ENCODE measurements around the gene SOX9.

SOX9 gene

DNA sequence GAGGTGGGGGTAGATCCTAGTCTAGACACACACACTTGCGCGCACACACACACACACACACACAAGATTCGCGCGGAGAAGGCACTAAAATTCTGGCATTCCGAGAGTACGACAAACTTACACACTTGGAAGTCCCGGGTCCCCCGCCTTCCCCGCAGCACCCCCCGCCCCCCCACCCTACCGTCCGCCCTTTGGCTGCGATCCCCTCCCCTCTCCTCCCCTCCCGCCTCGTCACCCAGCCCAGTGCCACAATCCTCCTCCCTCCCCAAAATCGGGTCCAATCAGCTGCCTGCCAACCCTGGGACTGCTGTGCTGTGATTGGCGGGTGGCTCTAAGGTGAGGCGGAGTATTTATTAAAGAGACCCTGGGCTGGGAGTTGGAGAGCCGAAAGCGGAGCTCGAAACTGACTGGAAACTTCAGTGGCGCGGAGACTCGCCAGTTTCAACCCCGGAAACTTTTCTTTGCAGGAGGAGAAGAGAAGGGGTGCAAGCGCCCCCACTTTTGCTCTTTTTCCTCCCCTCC, at the start of gene SOX9:
TSS of gene SOX9 (plus strand) at position 379 of the 522 bp plus-strand sequence. CDS start 372 bp downstream, outside the sequence.
- peak; percentile 95 for DNase-seq

- no peak for DNase-seq
These were observed 49.5 kb upstream of the SOX9 start for GRCh38 chr17:72071330-72071729.

DNA sequence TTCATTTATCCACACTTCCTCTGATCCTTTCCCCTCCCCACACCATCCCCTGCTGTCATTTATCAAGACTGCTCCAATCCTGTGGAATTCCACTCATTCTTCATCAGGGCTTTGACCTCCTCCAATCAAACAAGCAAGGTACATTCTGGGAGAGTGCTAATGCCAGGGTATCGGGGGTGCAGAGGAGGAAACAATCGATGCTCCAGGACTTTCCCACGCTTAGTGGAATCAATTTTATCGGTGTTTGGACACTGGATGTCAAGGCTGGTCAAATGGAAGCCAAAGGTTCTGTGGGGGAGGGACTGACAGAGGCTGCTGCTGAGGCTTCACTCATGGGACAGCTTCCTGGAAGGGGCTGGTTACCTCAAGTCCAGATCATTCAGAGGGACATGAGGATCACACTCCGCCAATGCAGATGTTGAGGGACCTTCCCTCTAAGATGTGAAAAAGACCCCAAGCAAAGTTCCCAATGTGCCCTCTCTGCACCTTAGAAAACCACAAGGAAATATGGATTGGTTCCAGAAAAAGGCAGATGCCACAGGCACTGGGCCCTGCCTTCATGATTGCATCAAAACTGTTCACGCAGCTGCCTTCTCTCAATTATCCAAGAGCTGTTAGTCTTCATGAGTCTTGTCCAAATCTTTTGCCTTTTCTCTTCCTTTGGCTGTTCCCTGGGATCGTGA, 44.7 kb upstream of the SOX9 start:
- DNase-seq = no peak

DNA sequence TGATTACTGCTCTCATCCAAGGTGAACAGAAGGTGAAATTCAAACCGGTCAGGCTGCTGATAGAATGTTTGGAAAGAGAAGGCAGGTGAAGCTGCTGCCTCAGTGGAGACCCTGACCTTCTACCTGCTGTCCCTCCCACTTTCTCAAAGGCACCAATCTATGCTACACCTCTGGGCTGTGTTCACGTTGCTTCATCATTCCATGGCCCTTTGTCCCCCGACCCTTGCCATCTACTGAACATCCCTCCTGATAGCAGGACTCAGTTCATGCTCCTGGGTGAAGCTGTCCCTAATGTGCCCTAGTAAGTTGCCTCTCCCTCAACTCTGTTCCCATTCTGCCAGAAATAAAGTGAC, 44.2 kb upstream of the SOX9 start:
- DNase-seq = no peak

GRCh38 chr17:72077326-72077960, 43.4 kb upstream of the SOX9 start:
- DNase-seq = no peak

GRCh38 chr17:72079700-72080099, 41.1 kb upstream of the SOX9 start:
- no peak for DNase-seq

- no peak for DNase-seq
These were observed 32.9 kb upstream of the SOX9 start for GRCh38 chr17:72087876-72088275.

DNA sequence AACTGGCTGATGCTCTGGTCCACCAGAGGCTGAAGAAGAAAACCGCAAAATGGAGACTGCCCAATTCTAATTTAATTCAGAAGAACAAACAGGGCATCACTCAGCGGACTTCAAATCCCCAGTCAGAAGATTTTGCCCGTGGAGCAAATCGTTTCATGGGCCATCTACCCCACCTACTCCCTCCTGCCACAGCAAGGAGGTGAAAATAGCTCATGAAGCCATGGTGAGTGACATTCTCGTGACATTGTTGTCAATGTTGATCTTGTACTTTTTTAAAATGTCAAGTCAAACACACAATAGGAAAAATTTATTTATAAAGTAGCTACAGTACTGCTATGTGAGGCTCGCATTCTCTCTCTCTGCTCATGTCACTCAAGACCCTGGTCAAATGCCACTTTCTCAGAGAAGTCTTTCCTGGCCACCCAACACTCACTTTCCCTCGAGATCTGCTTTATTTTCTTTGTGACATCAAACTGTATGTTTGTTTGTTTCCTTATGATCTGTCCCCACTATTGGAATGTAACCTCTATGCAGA, 31.3 kb upstream of the SOX9 start:
- DNase-seq = no peak

DNA sequence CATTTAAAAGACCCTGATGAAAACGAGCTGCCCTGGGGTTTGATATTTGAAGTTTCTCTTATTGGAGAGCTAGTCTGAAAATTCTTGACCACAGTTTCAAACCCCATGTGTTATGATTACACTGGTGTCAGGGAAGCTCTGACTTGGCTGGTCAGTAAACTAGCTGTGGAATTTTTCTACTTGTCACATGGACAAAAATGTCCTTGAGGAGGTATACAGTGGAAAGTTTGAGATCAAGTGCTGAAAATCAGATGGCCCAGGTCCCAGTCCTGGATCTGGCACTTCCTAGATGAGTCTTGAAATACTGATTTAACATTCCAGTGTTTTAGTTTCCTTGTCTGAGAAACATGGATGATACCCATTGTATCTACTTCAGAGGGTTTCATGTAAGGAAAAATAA, 30.7 kb upstream of the SOX9 start:
- DNase-seq = peak; percentile 26

GRCh38 chr17:72092710-72093322, 28.0 kb upstream of the SOX9 start:
- DNase-seq = no peak

DNA sequence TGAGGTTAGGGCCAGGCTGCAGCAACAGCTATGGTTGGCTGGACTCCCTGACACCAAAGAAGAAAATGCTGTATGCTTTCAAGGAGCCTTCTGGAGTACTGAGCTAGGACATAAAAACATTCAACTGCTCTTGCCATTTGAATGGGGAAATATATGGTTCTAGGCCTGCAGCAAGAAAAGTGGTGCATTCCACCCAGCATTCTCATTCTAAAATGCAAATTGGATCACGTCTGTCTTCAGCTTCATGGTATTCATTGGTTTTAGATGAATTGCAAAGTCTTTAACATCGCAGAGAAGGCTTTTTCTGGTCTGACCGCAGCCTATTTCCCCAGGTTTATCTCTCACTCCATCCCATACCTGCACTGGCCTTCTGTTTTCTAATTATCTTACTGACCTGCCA, 27.1 kb upstream of the SOX9 start:
- no peak for DNase-seq

DNA sequence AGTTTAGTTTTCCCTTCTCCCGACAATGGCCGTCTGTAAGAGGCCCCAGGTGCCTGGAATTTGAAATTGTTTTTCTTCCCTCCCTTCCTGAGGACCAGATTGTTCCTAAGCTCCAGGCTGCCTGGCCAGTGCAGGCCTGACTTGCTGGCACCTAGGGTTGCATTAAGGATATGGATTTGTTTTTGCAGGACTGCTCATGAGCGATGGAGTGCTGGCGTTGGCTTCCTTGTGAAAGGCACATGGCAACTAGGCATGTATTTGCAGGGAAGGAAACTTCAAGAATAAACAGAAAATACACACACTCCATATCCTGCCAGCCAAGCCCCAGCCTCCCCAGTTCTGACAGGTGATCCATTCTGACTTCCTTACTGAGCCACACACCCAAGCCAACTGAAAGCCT, 25.5 kb upstream of the SOX9 start:
- no peak for DNase-seq

- DNase-seq = no peak
These were observed 23.7 kb upstream of the SOX9 start for GRCh38 chr17:72097144-72097543.

DNA sequence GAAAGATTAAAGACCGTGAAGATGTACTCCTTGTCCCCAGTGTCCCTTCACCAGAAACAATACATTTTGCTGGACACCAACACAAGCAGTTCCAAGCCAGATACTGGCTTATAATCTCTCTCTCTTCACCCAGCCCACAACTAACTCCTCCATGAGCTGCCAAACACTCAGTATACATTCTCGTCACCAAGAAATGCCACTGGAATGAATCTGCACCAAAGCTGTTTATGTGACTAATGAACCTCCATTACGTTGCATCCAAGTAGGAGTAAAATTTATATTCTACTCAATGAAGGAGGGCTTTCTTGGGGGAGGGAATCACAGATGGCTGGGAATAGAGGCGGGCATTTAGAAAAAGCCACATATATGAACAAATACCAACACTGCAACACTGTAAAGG, 20.9 kb upstream of the SOX9 start:
- no peak for DNase-seq

- DNase-seq = no peak
These were observed 20.4 kb upstream of the SOX9 start for GRCh38 chr17:72100470-72100869.

DNA sequence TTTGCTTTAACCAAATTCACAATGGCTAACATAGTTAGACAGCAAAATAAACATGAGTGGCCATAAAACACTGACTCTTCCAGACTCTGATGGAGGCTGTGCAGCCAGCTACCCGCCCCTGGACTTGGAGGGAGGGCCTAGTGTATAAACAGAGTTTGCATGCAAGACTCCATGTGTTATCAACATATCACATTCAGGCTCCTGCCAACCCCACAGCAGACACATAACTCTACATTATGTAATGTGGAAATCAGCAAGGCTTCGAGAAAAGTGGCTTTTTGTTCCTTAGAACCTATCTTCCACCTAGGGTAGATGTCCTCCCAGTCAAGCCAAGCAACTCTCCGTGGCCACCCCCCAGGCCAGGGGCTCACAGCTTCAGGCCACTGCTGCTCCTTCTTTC, 19.3 kb upstream of the SOX9 start:
- no peak for DNase-seq

GRCh38 chr17:72102366-72102765, 18.5 kb upstream of the SOX9 start:
- DNase-seq = no peak

GRCh38 chr17:72104164-72104862, 16.5 kb upstream of the SOX9 start:
- no peak for DNase-seq

DNA sequence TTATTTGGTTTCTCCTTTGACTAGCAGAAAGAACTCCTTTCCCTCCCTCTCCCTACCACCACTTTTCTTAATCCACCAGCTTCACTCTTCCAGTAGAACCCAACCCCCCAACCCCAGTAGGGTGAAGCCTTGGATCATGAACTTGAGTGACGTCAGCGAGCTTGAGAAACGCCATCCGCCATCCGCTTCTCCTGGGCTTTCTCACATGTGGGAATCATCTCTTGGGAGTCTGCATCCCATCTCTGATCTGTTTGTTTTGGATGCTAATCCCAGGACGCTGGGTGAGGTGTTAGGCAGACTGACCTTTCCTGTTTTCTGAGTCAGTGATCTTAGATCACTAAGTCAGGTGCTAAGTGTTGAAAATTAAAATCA, 16.0 kb upstream of the SOX9 start:
- DNase-seq = no peak

DNA sequence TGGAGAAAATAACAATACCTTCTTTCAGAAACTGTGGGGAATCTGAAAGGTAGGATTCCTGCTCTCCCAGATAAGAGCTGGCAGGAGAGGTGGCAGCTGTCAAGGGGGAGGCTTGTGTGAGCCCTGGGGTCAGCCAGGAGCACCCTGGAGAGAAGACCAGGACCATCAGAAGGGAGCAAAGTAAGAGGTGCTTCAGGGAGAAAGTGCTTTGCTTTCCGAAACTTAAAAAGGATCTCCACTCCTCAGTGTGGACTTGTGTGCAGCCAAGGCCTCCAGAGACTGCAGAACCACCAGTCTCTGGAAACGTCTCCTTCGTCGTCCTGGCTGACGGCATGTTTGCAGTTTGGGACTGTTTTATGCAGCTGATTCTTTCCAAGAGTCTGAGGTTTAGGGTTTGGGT, 13.7 kb upstream of the SOX9 start:
- DNase-seq = no peak

- DNase-seq = no peak
These were observed 10.4 kb upstream of the SOX9 start for GRCh38 chr17:72110231-72110941.

GRCh38 chr17:72110942-72111318, 9.9 kb upstream of the SOX9 start:
- no peak for DNase-seq

All from fibroblast of upper back skin (primary cell).